Activated naive CD8-positive, alpha-beta T cell (primary cell): Measurements from ENCODE around the gene NBPF1.
"Not testable (repeated sequence)": the region's sequence is repeated elsewhere in the genome, so short reads cannot be mapped to it uniquely, and the experiment has no call there.

Source experiments
- H3K27ac Mint-ChIP-seq: one replicate; pipeline ENCODE4 v1.8.0; 2021; ENCODE audit warnings: mixed read lengths
- H3K27me3 Mint-ChIP-seq: one replicate; pipeline ENCODE4 v1.8.0; 2021; ENCODE audit warnings: mixed read lengths
- H3K36me3 Mint-ChIP-seq: one replicate; pipeline ENCODE4 v1.8.0; 2021; ENCODE audit warnings: mixed read lengths
- H3K4me1 Mint-ChIP-seq: one replicate; pipeline ENCODE4 v1.8.0; 2021; ENCODE audit warnings: low read depth, mixed read lengths
- H3K4me3 Mint-ChIP-seq: one replicate; pipeline ENCODE4 v1.8.0; 2021; ENCODE audit warnings: mild to moderate bottlenecking, mixed read lengths
- H3K9me3 Mint-ChIP-seq: one replicate; pipeline ENCODE4 v1.8.0; 2021; ENCODE audit warnings: low read depth, mixed read lengths

NBPF1 gene

DNA sequence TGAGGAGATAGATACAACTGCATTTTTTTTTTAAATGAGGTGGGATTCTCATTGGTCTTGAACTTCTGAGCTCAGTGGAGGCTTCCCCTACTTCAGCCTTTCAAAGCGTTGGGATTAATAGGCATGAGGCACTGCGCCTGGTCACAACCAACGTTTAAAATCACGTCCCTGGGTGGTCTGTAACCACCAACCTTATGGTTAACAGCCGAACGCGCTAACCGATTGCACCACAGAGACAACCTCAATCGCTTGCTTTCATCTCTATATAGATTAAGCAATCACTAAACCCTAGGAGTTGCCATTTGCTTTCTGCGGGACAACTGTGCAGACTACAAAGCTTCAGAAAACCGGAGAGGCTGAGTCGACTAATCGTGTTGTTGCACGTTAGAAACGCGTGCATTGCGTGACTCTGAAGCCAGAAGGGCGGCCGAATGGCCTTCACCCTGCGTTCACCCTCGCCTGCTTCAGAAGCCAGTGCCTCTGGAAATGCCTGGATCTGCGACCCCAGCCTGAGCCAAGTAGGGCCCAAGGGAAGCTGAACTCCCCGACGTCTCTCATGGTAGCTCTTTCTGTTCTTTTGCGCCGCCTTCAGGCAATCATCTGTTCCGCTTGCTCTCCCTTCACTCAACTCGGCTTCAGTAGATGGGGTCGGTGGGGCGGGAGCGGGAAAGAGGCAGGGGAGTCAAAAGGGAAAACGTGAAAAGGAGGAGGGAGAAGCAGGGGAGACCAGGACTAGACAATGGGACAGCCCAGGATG is 81.0 kb downstream of the NBPF1 start:
- not testable (repeated sequence) for H3K4me3 Mint-ChIP-seq, H3K36me3 Mint-ChIP-seq, H3K4me1 Mint-ChIP-seq, H3K27ac Mint-ChIP-seq, H3K9me3 Mint-ChIP-seq
- peaks cover 13% of the 10 kb centered on the region for H3K27me3 Mint-ChIP-seq

DNA sequence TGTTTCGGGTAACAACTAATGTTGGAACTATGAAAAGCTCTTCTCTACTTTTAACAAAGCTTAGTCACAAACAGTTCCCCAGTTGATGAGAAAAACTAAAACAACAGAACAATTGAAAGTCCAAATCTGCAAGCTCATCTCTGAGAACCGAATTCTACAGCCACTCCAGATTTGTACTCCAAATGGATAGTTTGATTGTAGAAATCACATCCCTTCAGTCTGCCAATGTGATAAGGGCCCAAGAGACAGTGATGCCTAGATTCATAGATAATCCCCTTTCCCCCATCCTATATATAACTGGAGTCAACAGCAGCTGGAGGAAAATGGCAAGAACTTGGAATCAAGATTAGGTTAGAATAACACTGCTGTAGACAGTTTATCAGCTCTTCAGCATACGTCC is 85.0 kb downstream of the NBPF1 start:
- not testable (repeated sequence) for H3K4me3 Mint-ChIP-seq, H3K9me3 Mint-ChIP-seq, H3K27ac Mint-ChIP-seq, H3K36me3 Mint-ChIP-seq, H3K4me1 Mint-ChIP-seq
- peaks cover 12% of the 10 kb centered on the region for H3K27me3 Mint-ChIP-seq

DNA sequence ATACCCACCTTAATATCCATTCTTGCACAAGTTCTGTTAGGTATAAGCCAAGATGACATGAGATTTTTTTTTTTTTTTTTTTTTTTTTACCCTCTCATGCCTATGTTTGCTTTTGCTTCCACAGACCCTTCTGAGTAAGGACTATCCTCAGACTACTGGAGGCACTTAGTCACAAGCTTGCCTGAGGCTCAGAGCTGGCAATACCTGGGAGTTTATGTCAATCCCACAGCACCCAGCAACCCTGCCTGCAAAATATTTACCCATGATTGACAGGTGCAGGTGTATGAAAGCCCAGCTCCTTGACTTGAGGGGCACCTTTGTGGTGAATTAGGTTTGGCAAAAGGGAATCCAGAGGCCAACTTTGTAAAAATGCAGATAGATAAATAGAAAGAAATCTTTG is 87.6 kb downstream of the NBPF1 start:
- not testable (repeated sequence) for H3K9me3 Mint-ChIP-seq, H3K27me3 Mint-ChIP-seq, H3K36me3 Mint-ChIP-seq

DNA sequence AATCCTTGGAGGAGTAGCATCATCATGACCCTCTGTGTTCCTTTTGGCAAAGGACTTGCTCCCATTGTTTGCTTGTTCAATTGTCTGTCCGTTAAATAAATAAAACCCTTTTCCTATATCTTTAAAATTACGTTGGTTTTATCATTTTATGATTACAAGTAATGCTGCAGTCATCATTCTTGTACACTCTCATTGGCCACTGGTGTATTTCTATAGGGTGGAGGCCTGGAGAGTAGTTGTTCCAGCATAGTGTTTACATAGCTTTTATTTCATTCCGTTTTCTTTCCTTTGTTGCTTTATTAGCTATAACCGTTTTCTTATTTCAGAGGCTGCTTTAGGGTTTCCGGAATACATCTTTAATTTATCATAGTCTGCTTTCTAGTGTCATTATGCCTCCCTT is 91.7 kb downstream of the NBPF1 start:
- not testable (repeated sequence) for H3K4me3 Mint-ChIP-seq, H3K4me1 Mint-ChIP-seq, H3K36me3 Mint-ChIP-seq, H3K27ac Mint-ChIP-seq, H3K9me3 Mint-ChIP-seq
- H3K27me3 Mint-ChIP-seq, result peaks cover 14% of the 10 kb centered on the region

More for the DNA sequence above, 87.6 kb downstream of the NBPF1 start:
- H3K4me3 Mint-ChIP-seq, H3K27ac Mint-ChIP-seq, H3K4me1 Mint-ChIP-seq: not testable (repeated sequence)

DNA sequence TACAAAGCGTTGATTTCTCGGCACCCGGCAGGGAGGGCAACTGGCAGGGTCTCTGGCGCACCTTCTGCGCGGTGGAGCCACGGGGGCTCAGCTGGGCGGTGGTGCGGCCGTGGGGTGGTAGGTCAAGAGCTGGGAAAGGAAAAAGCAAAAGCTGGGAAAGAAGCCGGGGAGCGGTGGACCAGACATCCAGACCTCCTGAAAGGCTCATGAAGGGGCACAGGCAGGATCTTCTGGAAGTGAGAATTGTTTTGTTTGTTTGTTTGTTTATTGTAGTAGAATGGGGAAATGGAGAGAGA is 92.1 kb downstream of the NBPF1 start:
- H3K4me1 Mint-ChIP-seq, result no peaks in the 10 kb centered on the region
- no peaks in the 10 kb centered on the region for H3K9me3 Mint-ChIP-seq
- no peak overlapping the region for H3K27ac Mint-ChIP-seq
- H3K27me3 Mint-ChIP-seq, result peaks cover 14% of the 10 kb centered on the region
- H3K36me3 Mint-ChIP-seq, result no peaks in the 10 kb centered on the region
- no peak overlapping the region for H3K4me3 Mint-ChIP-seq

DNA sequence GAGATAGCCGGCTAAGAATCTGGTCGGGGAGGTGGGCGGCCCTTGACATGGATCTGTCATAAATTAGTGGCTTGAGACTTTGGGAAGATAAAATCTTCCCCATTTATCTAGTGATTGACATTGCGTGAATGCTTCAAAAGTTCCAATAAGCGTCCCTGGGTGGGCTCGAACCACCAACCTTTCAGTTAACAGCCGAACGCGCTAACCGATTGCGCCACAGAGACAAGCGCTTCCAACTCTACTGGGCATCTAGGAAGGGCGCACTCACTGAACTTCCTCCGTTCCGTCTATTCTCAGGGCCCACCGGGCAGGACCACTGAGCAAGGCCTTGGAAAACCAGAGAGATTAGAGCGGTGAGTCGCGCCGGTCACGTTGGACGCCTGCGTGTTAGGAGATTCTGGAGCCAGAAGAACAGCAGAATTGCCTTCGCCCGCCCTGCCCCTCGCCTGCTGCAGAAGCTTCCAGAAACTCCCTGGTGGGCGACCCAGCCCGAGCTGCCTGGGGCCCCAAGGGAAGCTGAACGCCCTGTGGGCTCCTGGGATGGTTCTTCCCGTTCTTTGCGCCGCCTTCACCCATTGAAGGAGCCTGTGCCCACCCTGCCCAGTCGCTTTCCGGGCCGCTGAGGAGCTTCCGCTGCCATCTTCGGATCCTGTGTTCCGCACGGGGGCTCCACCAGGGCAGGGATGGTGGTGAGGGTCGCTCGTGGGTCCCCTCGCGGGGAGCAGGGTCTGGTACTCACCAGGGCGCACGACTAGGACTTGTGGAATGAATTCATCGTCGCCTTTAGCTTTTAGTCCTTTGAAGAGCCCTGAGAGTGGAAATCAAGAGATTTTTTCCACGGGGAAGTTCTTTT is 92.7 kb downstream of the NBPF1 start:
- H3K27me3 Mint-ChIP-seq, result peaks cover 14% of the 10 kb centered on the region
- H3K4me1 Mint-ChIP-seq, H3K36me3 Mint-ChIP-seq, H3K4me3 Mint-ChIP-seq, H3K27ac Mint-ChIP-seq, H3K9me3 Mint-ChIP-seq: not testable (repeated sequence)

DNA sequence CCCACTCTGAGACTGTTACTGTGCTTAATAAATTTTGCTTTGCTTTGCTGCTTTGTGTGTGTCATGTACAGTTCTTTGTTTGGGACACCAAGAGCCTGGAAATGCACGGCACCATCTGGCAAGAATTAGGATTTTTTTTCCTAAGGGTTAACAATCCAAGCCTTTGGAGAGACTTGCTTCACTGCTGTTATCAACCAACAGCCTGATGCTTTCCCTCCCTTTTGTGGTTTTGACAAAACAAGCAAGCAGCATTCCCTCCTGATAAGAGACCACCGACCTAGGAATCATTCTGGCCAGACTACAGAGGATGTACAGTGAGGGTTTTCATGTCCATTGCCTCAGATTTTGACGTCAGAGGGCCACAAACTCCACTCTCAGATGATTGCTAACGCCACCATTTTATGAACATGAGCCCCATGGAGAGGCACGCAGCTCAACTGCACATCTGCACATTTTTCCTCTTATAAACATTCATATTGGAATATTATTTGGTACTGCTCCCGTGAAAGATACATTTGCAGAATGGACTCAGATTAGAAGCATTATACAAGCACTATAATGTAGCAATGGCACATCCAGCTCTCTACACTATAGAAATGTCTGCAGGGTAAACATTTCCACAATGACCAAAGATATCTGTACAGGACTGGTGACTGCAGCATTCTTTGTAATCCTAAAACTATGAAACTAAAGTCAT is 94.0 kb downstream of the NBPF1 start:
- H3K36me3 Mint-ChIP-seq, H3K9me3 Mint-ChIP-seq, H3K4me1 Mint-ChIP-seq, H3K4me3 Mint-ChIP-seq, H3K27ac Mint-ChIP-seq: not testable (repeated sequence)
- peaks cover 12% of the 10 kb centered on the region for H3K27me3 Mint-ChIP-seq

DNA sequence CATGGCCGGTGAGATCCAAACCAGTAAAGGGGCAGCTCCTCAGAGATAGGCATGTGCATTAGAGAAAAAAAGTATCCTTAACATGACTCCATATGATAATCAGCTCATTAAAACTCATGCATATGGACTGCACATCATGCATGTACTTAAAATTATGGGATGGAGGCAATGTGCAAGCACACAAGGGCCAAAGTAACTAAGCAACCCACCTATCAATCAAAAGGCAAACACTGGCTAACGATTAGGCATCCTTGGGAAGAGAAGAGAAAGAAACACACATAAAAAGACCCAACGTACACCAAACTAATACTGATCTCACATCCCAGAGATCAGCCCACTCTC is 94.5 kb downstream of the NBPF1 start:
- not testable (repeated sequence) for H3K27ac Mint-ChIP-seq, H3K4me3 Mint-ChIP-seq, H3K9me3 Mint-ChIP-seq, H3K4me1 Mint-ChIP-seq, H3K36me3 Mint-ChIP-seq
- peaks cover 12% of the 10 kb centered on the region for H3K27me3 Mint-ChIP-seq

DNA sequence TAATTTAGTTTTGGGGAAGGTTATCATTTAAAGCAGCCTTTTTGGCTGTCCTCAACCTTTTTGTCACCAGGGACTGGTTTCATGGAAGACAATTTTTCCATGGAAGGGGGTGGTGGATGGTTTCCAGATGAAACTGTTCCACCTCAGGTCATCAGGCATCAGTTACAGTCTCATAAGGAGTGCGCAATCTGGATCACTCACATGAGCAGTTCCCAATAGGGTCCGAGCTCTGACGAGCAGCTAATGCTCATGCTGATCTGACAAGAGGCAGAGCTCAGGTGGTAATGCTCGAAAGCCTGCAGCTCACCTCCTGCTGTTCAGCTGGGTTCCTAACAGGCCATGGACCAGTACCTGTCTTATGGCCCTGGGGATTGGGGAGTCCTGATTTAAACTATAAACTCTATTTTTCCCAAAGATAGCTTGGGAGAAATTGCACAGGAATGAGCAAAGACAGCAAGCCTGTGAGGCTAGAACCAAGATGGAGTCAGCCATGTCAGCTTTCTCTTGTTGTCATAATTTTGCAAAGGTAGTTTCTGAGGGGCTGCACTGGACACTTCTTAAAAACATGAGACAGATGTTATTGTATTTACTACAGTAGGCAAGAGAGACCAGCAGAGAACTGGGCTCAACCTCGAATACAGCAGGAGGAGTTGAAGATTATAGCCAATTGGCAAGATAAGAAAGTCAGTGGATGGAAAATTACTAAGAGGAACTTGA is 96.5 kb downstream of the NBPF1 start:
- H3K27me3 Mint-ChIP-seq, result peaks cover 12% of the 10 kb centered on the region

DNA sequence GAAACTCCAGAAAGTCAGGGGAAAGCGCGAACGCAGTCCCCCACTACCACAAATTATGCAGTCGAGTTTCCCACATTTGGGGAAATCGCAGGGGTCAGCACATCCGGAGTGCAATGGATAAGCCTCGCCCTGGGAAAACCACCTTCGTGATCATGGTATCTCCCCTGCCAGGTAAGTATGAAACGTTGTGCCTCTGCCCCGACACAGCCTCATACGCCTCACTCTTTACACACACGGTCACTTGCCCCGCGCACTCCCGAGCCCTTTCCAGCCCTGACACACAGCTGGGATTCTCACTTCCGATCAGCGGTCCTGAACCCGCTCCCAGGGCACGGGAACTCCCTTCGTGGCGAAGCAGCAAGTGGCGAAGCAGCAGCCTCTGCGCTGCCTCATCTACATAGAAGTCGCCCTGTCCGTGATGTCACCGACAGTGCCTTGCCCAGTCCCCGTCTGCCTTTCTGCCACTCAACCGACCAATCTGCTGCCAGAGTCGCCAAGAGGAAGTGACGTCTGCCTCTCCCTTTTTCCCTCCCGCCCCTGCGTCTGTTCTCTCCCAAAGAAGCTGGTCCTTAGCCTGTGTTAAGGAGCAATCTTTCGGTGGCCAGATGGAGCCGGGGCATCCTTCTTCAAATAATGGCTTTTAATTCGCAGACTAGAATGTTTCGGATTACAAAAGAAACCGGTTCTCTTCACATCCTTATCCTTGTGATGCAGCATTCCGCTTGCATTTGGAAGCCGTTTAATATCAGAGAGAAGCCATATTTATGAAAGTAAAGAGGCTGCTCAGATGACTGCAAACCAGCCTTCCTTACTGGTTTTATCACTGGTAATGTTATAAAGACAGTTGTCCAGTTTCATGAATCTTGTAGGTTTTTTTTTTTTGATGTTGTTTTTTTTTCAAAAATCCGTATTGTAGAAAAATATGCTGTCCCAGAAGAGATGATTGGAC is 99.0 kb downstream of the NBPF1 start, which contains the start of gene RNU1-1:
Gene RNU1-1, minus strand, starts transcription at position 179 of the 949 bp plus-strand sequence.
- H3K36me3 Mint-ChIP-seq, H3K27ac Mint-ChIP-seq, H3K4me3 Mint-ChIP-seq, H3K27me3 Mint-ChIP-seq, H3K9me3 Mint-ChIP-seq, H3K4me1 Mint-ChIP-seq: not testable (repeated sequence)

More for the DNA sequence above, 96.5 kb downstream of the NBPF1 start:
- not testable (repeated sequence) for H3K4me3 Mint-ChIP-seq, H3K36me3 Mint-ChIP-seq, H3K9me3 Mint-ChIP-seq, H3K27ac Mint-ChIP-seq, H3K4me1 Mint-ChIP-seq

DNA sequence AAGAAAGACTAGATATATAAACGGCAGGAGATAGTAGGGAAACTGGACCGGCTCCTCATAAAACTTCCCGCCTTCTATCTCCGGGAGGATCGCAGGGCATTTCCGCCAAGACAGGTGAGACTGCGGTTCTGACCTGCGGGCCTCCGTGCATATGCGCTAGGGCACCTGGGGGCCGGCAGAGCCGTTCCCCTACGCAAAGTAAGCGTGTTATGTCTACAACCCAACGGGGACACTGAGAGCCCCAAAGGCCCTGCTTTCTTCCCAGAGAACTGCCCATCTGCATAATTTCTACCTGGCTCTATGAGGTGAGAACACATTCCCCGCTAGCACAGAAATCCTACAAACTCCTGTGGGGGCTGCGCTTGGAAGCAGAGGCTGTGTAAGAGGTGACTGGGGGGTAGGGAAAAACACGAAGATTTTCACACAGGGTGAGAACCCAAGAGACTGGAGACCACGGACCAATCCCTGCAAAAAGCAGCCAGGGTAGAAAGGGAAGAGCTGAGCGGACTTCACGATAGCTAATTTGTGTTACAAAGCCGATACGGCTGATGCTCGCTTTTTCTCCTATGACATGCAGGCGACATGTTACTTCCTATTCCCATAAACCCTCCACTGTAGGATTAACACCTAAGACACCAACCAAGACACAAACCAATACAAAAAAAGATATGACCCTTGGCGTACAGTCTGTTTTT is 99.8 kb downstream of the NBPF1 start:
- not testable (repeated sequence) for H3K36me3 Mint-ChIP-seq, H3K9me3 Mint-ChIP-seq, H3K27ac Mint-ChIP-seq, H3K4me1 Mint-ChIP-seq, H3K4me3 Mint-ChIP-seq, H3K27me3 Mint-ChIP-seq

DNA sequence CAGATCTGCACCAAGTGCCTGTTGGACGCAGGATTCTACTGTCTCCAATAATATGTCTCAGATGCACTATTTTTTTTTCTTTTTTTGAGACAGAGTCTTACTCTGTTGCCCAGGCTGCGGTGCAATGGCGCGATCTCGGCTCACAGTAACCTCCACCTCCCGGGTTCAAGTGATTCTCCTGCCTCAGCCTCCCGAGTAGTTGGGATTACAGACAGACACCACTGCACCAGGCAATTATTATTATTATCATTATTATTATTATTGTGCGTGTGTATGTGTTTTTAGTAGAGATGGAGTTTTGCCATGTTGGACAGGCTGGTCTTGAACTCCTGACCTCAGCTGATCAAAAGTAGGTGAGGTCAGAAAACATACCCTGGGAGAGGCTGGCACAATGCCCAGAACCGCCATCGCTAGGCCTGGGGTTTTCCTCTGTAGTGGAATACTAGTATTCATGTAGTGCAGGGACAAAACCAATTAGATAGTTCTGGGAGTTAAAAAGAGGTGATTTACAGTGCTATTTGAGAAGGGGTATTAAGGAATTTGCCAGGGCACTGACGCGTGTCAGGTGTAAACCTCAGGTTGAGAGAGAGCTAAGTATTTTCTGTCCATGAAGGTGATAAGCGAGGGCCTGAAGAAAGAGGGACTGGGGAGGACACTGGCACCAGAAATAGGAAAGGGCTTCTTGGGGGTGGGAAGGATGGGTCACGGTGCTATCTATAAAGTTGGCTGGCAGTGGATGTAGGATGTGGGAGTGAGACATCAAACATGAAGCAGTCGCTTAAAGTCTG is 100.5 kb downstream of the NBPF1 start:
- not testable (repeated sequence) for H3K27ac Mint-ChIP-seq, H3K9me3 Mint-ChIP-seq, H3K27me3 Mint-ChIP-seq, H3K36me3 Mint-ChIP-seq, H3K4me3 Mint-ChIP-seq, H3K4me1 Mint-ChIP-seq
